SK-N-SH treated with all-trans-retinoic acid at 6 μM for 48 hours (cell line): ENCODE results near the gene TCF12.

Source experiments
- ARNTL ChIP-seq: fragments of 450-650 bp; formaldehyde crosslinking; IDR thresholded peaks from 2 replicates; pipeline ENCODE4 v1.5.0; 2020; ENCODE audit warnings: low read depth, mild to moderate bottlenecking, moderate library complexity, borderline replicate concordance
- CSRNP3 ChIP-seq: fragments of 250-450 bp; sonication (Bioruptor Pico); IDR thresholded peaks from 2 replicates; pipeline ENCODE4 v1.5.1; 2021; ENCODE audit warnings: mild to moderate bottlenecking, moderate library complexity
- GLIS3 ChIP-seq: fragments of 250-450 bp; sonication (Bioruptor Pico); IDR thresholded peaks from 2 replicates; pipeline ENCODE4 v1.5.0; 2020; ENCODE audit warnings: mild to moderate bottlenecking, moderate library complexity
- ISL1 ChIP-seq: fragments of 250-450 bp; sonication (Bioruptor Pico); IDR thresholded peaks from 2 replicates; pipeline ENCODE4 v2.1.2; 2022; ENCODE audit warnings: mild to moderate bottlenecking, moderate library complexity
- OSR1 ChIP-seq: fragments of 250-450 bp; sonication (Bioruptor Pico); IDR thresholded peaks from 2 replicates; pipeline ENCODE4 v1.8.0; 2022; ENCODE audit warnings: moderate library complexity, mild to moderate bottlenecking, inconsistent platforms
- PPARA ChIP-seq: fragments of 250-450 bp; sonication (Bioruptor Pico); IDR thresholded peaks from 2 replicates; pipeline ENCODE4 v1.5.0; 2020; ENCODE audit warnings: mild to moderate bottlenecking, borderline replicate concordance
- SNAI2 ChIP-seq: fragments of 250-450 bp; sonication (Bioruptor Pico); IDR thresholded peaks from 2 replicates; pipeline ENCODE4 v1.5.0; 2020; ENCODE audit warnings: mild to moderate bottlenecking, moderate library complexity
- ZC3H10 ChIP-seq: fragments of 250-450 bp; sonication (Bioruptor Pico); IDR thresholded peaks from 2 replicates; pipeline ENCODE4 v1.5.1; 2021; ENCODE audit warnings: mild to moderate bottlenecking, moderate library complexity
- ZFP30 ChIP-seq: fragments of 450-650 bp; formaldehyde crosslinking; IDR thresholded peaks from 2 replicates; pipeline ENCODE4 v1.5.0; 2022; ENCODE audit warnings: mild to moderate bottlenecking, moderate library complexity
- TF ChIP-seq, protein P1 (sequence below): fragments of 250-450 bp; sonication (Bioruptor Pico); IDR thresholded peaks from 2 replicates; pipeline ENCODE4 v1.8.0; 2021; ENCODE audit warnings: low read depth, mild to moderate bottlenecking, moderate library complexity, borderline replicate concordance

- TF ChIP-seq ZC3H10 (CRISPR knock-in tag), result no peak
- TF ChIP-seq ARNTL (CRISPR knock-in tag), result no peak
- no peak for TF ChIP-seq ISL1
- no peak for TF ChIP-seq PPARA (CRISPR knock-in tag)
- TF ChIP-seq ZFP30 (CRISPR knock-in tag), result no peak
- TF ChIP-seq, protein P1, sequence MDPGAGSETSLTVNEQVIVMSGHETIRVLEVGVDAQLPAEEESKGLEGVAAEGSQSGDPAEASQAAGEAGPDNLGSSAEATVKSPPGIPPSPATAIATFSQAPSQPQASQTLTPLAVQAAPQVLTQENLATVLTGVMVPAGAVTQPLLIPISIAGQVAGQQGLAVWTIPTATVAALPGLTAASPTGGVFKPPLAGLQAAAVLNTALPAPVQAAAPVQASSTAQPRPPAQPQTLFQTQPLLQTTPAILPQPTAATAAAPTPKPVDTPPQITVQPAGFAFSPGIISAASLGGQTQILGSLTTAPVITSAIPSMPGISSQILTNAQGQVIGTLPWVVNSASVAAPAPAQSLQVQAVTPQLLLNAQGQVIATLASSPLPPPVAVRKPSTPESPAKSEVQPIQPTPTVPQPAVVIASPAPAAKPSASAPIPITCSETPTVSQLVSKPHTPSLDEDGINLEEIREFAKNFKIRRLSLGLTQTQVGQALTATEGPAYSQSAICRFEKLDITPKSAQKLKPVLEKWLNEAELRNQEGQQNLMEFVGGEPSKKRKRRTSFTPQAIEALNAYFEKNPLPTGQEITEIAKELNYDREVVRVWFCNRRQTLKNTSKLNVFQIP (CRISPR knock-in tag), result no peak
- no peak for TF ChIP-seq GLIS3 (CRISPR knock-in tag)
- TF ChIP-seq CSRNP3 (CRISPR knock-in tag), result no peak
- no peak for TF ChIP-seq SNAI2 (CRISPR knock-in tag)
- no peak for TF ChIP-seq OSR1 (CRISPR knock-in tag)
These were observed 39.5 kb downstream of the TCF12 start for GRCh38 chr15:56957812-56958406.
